ENCODE results near the gene PCP2. TPM values are rescaled to one million over a fixed set of nuclear protein-coding genes. Genes with fewer than 3 reads are reported as not detected.

Gene PCP2
- total and polyA plus RNA-seq, 2 of the 8 experiments (the other 6 are each of a cell fraction or from before 2014, with no cell fraction given), result not detected

DNA sequence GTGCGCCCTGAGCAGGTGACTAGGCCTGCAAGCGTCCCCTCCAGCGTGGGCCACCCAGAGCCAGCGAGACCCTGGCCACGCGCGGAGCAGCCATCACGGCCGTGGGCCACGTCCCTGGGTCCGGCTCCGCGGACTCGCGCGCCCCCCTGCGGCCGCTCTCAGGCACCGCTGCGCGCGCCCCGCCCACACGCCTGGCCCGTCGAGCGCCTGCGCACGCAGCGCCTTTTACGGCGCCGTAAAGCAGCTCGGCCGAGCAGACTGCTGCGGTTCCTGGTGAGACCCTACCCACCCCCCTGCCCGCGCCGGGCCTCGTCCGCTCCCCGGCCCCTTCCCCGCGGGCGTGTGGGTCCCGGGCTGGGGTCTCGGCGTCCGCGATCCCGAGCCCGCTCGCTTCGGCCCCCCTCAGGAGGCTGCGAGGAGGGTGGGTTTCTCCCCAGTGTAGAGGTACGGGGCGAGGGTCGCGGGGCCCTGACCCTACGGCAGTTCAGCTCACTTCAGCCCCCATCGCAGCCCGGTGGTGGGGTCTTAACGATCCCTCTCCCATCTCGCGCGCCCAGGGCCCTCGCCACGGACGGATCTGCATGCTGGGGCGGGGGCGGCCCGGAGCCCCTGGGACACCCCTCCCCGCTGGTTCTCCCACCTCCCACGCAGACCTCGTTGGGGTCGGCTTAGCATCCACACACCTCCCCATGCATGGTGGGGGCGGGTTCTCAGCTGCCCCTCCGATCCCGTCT is 47.3 kb upstream of the PCP2 start, which contains the start of gene TRAPPC5:
TRAPPC5 (plus strand) TSS at position 228 of the 734 bp plus-strand sequence. CDS start 1,421 bp downstream, outside the sequence.
- H2AFZ ChIP-seq (ENCODE audit: low read length), result peak within 1 kb of the TSS; percentile 92; the same call in 1 of the 2 replicates
- peak; percentile 2 for TF ChIP-seq NANOG (IDR thresholded peaks at IDR 0.05; ENCODE audit: insufficient read depth, low read depth, low read length, poor library complexity, severe bottlenecking)
- TF ChIP-seq KDM4A (IDR thresholded peaks at IDR 0.05; ENCODE audit: low read depth, low read length, severe bottlenecking), result peak; percentile 94
- TF ChIP-seq PHF8 (conservative IDR thresholded peaks at IDR 0.05; ENCODE audit: low read depth, low read length), result peak; percentile 55; the same call in 1 of the 2 replicates
- TF ChIP-seq, protein P1, sequence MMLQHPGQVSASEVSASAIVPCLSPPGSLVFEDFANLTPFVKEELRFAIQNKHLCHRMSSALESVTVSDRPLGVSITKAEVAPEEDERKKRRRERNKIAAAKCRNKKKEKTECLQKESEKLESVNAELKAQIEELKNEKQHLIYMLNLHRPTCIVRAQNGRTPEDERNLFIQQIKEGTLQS (IDR thresholded peaks at IDR 0.05; ENCODE audit: insufficient read depth, low read depth, low read length), result peak; percentile 75; the same call in 1 of the 2 replicates
- TF ChIP-seq TAF1 (IDR thresholded peaks at IDR 0.05; ENCODE audit: low read depth, low read length), result 0 out of 2 replicates have a peak, but pooled peaks have one; percentile 31
- TF ChIP-seq RAD21 (IDR thresholded peaks at IDR 0.05 in 1 of 2, conservative IDR thresholded peaks at IDR 0.05 in 1 of 2; ENCODE audit: low read depth in 2 of 2, low read length in 2 of 2), result peak; percentile 70 to 88
- TF ChIP-seq YY1 (IDR thresholded peaks at IDR 0.05; ENCODE audit: low read depth, low read length), result peak; percentile 69; the same call in 1 of the 2 replicates
- TF ChIP-seq NRF1 (IDR thresholded peaks at IDR 0.05; ENCODE audit: low read depth, low read length), result peak; percentile 88

More for the DNA sequence above, 47.3 kb upstream of the PCP2 start, which contains the start of gene TRAPPC5:
- POLR2A ChIA-PET (ENCODE audit: partially characterized antibody), result interaction anchor here (0.6 to 2.1 kb wide), 10 partner anchors 10 to 195 kb away, joined by 3 to 11 read pairs (median 4); no protein-coding TSS in a partner anchor
- Histone ChIP-seq H3K23ac (ENCODE audit: insufficient read length) (no peak within 1 kb of the TSS), H4K8ac (ENCODE audit: extremely low read depth, insufficient read depth, low read length) (peak within 1 kb of the TSS; percentile 80), H3K79me1 (ENCODE audit: low read depth, low read length) (peaks cover 4% of the 10 kb centered on the region), H4K20me1 (replicated peaks in 1 of 2; ENCODE audit: control insufficient read depth in 1 of 2, insufficient read depth in 2 of 2, low read length in 2 of 2) (peaks cover 0 to 8% of the 10 kb centered on the region in 2 experiments), H3K79me2 (ENCODE audit: control insufficient read depth in 1 of 2, insufficient read depth in 2 of 2, low read length in 2 of 2) (peaks cover 0 to 6% of the 10 kb centered on the region in 2 experiments; a peak in 1 of 4 replicates), H2BK120ac (replicated peaks; ENCODE audit: low read depth, low read length) (no peak within 1 kb of the TSS), H3K14ac (ENCODE audit: insufficient read length) (no peak within 1 kb of the TSS), H3K27me3 (replicated peaks in 1 of 4; ENCODE audit: control insufficient read depth in 3 of 4, extremely low read depth in 1 of 4, insufficient read depth in 3 of 4, low read length in 3 of 4) (peaks cover 0 to 8% (median 3%) of the 10 kb centered on the region in 4 experiments; a peak in 2 of 7 replicates), H3K56ac (replicated peaks; ENCODE audit: insufficient read length, low read depth, low read length) (peak within 1 kb of the TSS; percentile 90), H3K4me3 (ENCODE audit: extremely low read depth in 1 of 4, insufficient read depth in 2 of 4, low read depth in 3 of 4, low read length in 4 of 4) (peak within 1 kb of the TSS; percentile 53 to 98 (median 80)), H2BK20ac (ENCODE audit: low read length) (no peak within 1 kb of the TSS), H2AK5ac (ENCODE audit: low read depth, low read length) (no peak within 1 kb of the TSS), H3K18ac (ENCODE audit: extremely low read depth, low read length) (peak within 1 kb of the TSS; percentile 71), H3K23me2 (ENCODE audit: low read depth, low read length) (peaks cover 8% of the 10 kb centered on the region; the same call in 1 of the 2 replicates), H4K91ac (replicated peaks; ENCODE audit: insufficient read length, low read length) (no peak within 1 kb of the TSS), H4K5ac (ENCODE audit: insufficient read length, low read depth, low read length) (peak within 1 kb of the TSS; percentile 51), H3K27ac (ENCODE audit: low read depth, low read length) (peak within 1 kb of the TSS; percentile 34; the same call in 1 of the 2 replicates), H2BK12ac (ENCODE audit: low read depth, low read length) (peak within 1 kb of the TSS; percentile 4; the same call in 1 of the 2 replicates), H3K9me3 (ENCODE audit: insufficient read depth in 2 of 2, low read depth in 1 of 2, low read length in 1 of 2) (no peaks in the 10 kb centered on the region), H3K9ac (replicated peaks in 1 of 4; ENCODE audit: extremely low read depth in 1 of 4, low read depth in 3 of 4, low read length in 3 of 4) (peak within 1 kb of the TSS in 3 of 4 experiments; percentile 48 to 74 (median 60); a peak in 5 of 7 replicates), H3K4ac (replicated peaks; ENCODE audit: insufficient read length, low read depth, low read length) (peak within 1 kb of the TSS; percentile 76), H2BK5ac (ENCODE audit: low read depth, low read length) (peak within 1 kb of the TSS; percentile 2), H3K36me3 (ENCODE audit: control insufficient read depth in 2 of 4, insufficient read depth in 4 of 4, low read length in 3 of 4) (peaks cover 0 to 12% (median 6%) of the 10 kb centered on the region in 4 experiments; a peak in 4 of 8 replicates), H2BK15ac (ENCODE audit: low read length) (peak within 1 kb of the TSS; percentile 5; the same call in 1 of the 2 replicates), H3K4me2 (ENCODE audit: insufficient read depth in 1 of 2, low read depth in 2 of 2, low read length in 2 of 2) (peak within 1 kb of the TSS; percentile 57 to 80), H3K4me1 (replicated peaks in 1 of 4; ENCODE audit: control insufficient read depth in 3 of 4, insufficient read depth in 4 of 4, low read length in 3 of 4) (peaks cover 0 to 6% (median 4%) of the 10 kb centered on the region in 4 experiments; a peak in 5 of 7 replicates)
- CTCF ChIA-PET (ENCODE audit: partially characterized antibody), result interaction anchor here (0.7 to 2.5 kb wide), 43 partner anchors 10 to 326 kb away, joined by 3 to 36 read pairs (median 5); partner anchors contain the start of genes CD209, RETN and ZNF358
- peak; percentile 41 to 93 for DNase-seq (ENCODE audit: low read depth in 1 of 2, low spot score in 2 of 2)
- FAIRE-seq, result no peak
- WGBS, 2 experiments (ENCODE audit: extremely low coverage in 1 of 2, insufficient coverage in 1 of 2, insufficient read length in 1 of 2, insufficient replicate concordance in 2 of 2, low coverage in 1 of 2, low lambda C conversion rate in 2 of 2, missing lambda C conversion rate in 1 of 2), result 2% methylated on average over 50 of the region's 79 CpGs; no CpG with 5 or more reads in 1 of the 2 experiments
